OCI-LY1 (cell line): Measurements from ENCODE around the gene GABBR2.

Experiments
- CTCF ChIP-seq: fragments of 200-600 bp; sonication (generic), shearing (Covaris generic); IDR thresholded peaks from 2 replicates; pipeline ENCODE4 v1.5.1; 2017; ENCODE audit warnings: mild to moderate bottlenecking, antibody characterized with exemption, low read length, moderate library complexity, mixed read lengths
- EZH2 ChIP-seq: fragments of 200-600 bp; sonication (generic), shearing (Covaris generic); IDR thresholded peaks from 2 replicates; pipeline ENCODE4 v1.8.0; 2017; ENCODE audit warnings: borderline replicate concordance, mixed run types, mild to moderate bottlenecking, antibody characterized with exemption, low read length, moderate library complexity, mixed read lengths

GRCh38 chr9:98563988-98564387 is 144.7 kb downstream of the GABBR2 start:
- TF ChIP-seq CTCF (no peak), EZH2 (no peak)
